ENCODE results near the gene TGM6. TPM values are rescaled to one million over a fixed set of nuclear protein-coding genes. Genes with fewer than 3 reads are reported as not detected.

Gene TGM6
- total RNA-seq (2021): not detected in 2 replicates
- long read RNA-seq: 0 reads

GRCh38 chr20:2380601-2381000, at the start of gene TGM6:
Gene TGM6, plus strand, starts transcription at chr20:2380901. Its CDS starts 68 bp downstream, at chr20:2380969.
- Histone ChIP-seq H4K20me1 (ENCODE audit: control insufficient read depth, insufficient read depth, insufficient read length) (no peaks in the 10 kb centered on the region), H2BK120ac (ENCODE audit: low read depth, low read length, poor library complexity, severe bottlenecking) (no peak within 1 kb of the TSS), H3K56ac (ENCODE audit: insufficient read length, low read depth, low read length) (no peak within 1 kb of the TSS), H3K79me2 (ENCODE audit: insufficient read depth, low read length) (no peaks in the 10 kb centered on the region), H3K23me2 (ENCODE audit: insufficient read length, low read depth, low read length, poor library complexity, severe bottlenecking) (no peaks in the 10 kb centered on the region), H3K4ac (ENCODE audit: low read depth, low read length) (no peak within 1 kb of the TSS), H2BK15ac (ENCODE audit: low read depth, low read length) (no peak within 1 kb of the TSS), H2AFZ (ENCODE audit: low read length) (no peak within 1 kb of the TSS), H3K9ac (ENCODE audit: extremely low read depth, insufficient read length, low read length) (no peak within 1 kb of the TSS), H2BK12ac (ENCODE audit: insufficient read length, low read depth, low read length) (no peak within 1 kb of the TSS), H3K23ac (ENCODE audit: insufficient read length, low read depth, low read length) (no peak within 1 kb of the TSS), H3K27ac (ENCODE audit: insufficient read length, low read depth, low read length) (no peak within 1 kb of the TSS), H3K4me2 (ENCODE audit: insufficient read depth, insufficient read length, low read length) (no peak within 1 kb of the TSS), H3T11ph (ENCODE audit: low read length) (no peak within 1 kb of the TSS), H3K27me3 (ENCODE audit: insufficient read depth, low read length) (no peaks in the 10 kb centered on the region), H2AK5ac (ENCODE audit: insufficient read length, low read length) (no peak within 1 kb of the TSS), H3K79me1 (ENCODE audit: insufficient read depth, low read depth, low read length, poor library complexity, severe bottlenecking) (no peaks in the 10 kb centered on the region), H2BK20ac (ENCODE audit: low read depth, low read length, poor library complexity, severe bottlenecking) (no peak within 1 kb of the TSS), H2BK5ac (ENCODE audit: insufficient read length, low read length) (no peak within 1 kb of the TSS), H3K9me3 (ENCODE audit: control insufficient read depth, low read depth, low read length) (no peaks in the 10 kb centered on the region), H3K18ac (ENCODE audit: insufficient read length, low read depth, low read length) (peak within 1 kb of the TSS; percentile 16), H4K91ac (ENCODE audit: insufficient read length, low read depth, low read length) (no peak within 1 kb of the TSS), H3K4me1 (ENCODE audit: insufficient read depth, low read length) (peaks cover 8% of the 10 kb centered on the region; the same call in 1 of the 2 replicates), H4K5ac (ENCODE audit: insufficient read length, low read depth, low read length) (no peak within 1 kb of the TSS), H3K14ac (ENCODE audit: insufficient read depth, low read length) (peak within 1 kb of the TSS; percentile 28; the same call in 1 of the 2 replicates), H4K8ac (replicated peaks; ENCODE audit: insufficient read length, low read depth, low read length) (no peak within 1 kb of the TSS)
- DNase-seq: no peak
- TF ChIP-seq CTCF (conservative IDR thresholded peaks at IDR 0.05): no peak
- H3K36me3 Mint-ChIP-seq (ENCODE audit: insufficient read depth in 1 of 3, low read depth in 3 of 3): no peaks in the 10 kb centered on the region
- H3K27me3 Mint-ChIP-seq (ENCODE audit: low read depth): no peaks in the 10 kb centered on the region
- WGBS (ENCODE audit: extremely low coverage, insufficient read length, low lambda C conversion rate): no CpG with 5 or more reads among the region's 10 CpGs
- peaks cover 15 to 18% of the 10 kb centered on the region in 2 experiments for H3K4me1 Mint-ChIP-seq
- H3K4me3 Mint-ChIP-seq: no peak within 1 kb of the TSS
- no peaks in the 10 kb centered on the region; a peak in 1 of 5 replicates for H3K9me3 Mint-ChIP-seq
- peak within 1 kb of the TSS; percentile 34 to 86 (median 74); a peak in 2 of 7 replicates for H3K27ac Mint-ChIP-seq

Measured in H9 (cell line).